Stimulated activated CD8-positive, alpha-beta memory T cell treated with anti-CD3 and anti-CD28 coated beads, Interleukin-7, amount 100 ng/mL, for 24 hours (primary cell): Measurements from ENCODE around the gene KLK14.

ENCODE experiments used
- DNase-seq: peaks from one replicate; pipeline ENCODE4 v3.0.0-alpha.2; 2020; ENCODE audit warnings: low read depth

KLK14 gene

DNA sequence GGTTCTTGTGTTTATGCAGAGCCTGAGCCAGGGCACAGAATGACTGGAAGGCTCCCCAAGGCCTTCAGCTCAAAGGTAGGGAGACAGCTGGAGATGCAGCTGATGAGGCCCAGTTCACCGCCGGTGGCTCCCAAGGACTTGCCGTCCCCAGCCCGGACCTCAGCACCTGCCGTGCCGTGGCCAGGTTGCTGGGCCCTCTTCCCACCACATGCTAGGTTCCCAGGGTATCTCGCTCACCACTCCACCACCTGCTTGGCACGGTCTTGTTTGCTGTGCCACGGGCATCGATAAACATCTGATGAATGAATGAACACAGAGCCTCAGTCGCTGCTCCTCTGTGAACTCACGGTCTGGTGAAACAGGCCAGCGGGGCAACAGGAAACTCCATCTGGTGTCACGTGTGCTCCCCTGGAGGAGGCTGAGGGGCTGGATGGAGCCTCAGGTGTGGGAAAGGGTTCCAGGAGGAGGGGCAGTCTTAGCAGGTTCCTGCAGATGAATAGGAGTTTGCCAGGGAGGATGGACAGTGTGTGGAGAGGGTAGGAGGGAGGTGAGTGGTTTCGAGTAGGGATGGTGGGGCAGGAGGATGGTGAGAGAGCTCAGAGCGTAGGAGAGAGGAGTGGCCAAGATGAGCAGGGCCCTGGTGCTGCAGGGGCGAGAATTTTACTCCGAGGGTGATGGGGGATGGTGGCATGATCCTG, 3.6 kb upstream of the KLK14 start:
- DNase-seq = no peak

DNA sequence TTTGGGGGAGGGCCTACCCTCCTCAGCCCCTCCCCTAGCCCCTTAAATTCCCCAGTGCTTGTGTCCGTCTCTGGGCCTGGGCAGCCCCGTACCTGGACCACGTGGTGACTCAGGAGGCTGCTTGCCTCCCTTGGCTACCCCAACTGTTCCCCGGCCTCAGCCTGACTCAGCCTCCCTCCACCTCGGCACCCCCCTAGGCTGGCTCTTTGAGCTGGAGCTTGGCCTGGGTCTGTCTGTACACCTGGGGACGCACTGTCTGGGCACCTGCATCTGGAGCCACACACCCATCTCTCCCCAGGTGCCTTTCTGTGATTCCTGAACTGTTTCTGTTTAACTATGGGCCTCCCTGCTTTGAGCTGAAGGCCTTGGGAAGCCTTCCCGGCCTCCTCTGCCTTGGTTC, 1.8 kb upstream of the KLK14 start:
- no peak for DNase-seq

DNA sequence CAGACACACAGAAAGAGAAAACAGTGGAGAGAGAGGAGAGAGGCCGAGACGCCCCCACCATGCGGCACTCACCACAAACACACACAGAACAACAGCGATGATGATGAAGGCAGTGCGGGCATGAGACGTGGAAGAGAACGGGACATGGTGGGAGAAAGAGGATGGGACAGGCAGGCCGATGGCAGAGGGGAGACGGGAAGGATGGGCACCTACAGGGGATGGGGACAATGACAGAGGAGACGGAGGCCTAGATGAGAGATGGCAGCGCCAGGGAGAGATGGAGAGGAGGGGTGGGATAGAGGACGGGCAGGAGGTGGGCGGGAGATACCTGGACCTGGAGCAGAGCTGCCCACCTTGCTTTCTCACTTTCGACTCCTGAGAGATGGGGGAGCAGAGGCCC, 1.1 kb upstream of the KLK14 start:
- DNase-seq = no peak

DNA sequence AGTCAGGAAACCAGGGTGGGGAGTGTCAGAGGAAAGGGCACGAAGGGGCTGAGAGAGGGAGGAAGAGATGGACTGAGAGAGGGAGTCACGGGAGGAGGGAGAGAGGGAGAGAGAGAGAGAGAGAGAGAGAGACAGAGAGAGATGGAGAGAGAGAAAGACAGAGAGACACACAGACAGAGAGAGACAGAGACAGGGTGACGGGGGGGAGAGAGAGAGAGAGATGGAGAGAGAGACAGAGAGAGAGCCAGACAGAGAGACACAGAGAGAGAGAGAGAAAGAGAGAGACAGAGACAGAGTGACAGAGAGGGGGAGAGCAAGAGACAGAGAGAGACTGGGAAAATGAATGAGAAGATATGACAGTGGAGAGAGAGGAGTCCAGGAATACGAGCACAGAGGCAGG, 494 bp upstream of the KLK14 start:
- DNase-seq = no peak

DNA sequence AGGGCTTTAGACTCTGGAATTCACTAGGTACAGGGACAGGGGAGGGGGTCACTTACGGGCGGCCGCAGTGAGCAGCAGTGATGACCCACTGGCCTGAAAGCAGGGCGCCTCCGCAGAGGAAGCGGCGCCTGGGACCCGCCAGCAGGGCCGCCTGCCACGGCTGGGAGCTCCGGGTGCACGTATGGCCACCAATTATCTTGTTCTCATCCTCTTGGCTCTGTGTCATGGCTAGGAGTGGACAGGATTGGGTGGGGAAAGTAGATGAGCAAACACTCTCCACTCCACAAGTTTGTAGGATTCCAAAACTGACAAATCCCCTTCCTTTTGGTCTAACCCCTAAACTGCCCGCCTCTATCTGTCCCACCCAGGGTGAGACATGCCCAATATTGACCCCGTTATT, 1.2 kb downstream of the KLK14 start:
- no peak for DNase-seq

DNA sequence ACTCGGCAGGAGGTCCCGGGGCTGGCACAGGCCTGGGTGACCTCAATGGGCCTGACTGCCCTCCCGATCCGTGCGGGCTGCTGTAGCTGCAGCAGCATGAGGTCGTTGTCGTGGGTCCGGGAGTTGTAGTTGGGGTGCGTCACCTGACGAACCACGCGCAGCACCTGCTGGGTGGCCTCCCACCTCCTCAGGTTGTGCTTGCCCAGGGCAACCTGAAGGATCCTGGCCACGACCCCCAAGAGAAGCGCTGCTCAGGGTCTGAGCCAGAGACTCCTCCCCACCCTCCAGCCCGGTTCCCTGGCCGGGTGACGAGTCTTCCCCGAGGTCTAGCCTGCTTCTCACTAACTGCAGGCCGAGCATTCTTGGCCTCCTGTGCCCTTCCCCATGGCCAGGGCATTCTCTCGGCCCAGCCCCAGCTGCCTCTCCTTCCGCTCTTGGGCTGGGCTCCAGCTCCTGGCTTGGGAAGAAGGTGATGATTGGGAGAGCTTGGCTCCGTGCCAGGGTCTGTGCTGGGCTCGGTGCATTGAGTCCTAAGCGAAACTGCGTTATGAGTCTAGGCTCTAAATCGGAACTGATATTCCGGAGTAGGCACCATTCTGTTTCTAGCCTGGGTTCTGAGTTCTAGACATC, 3.1 kb downstream of the KLK14 start:
- no peak for DNase-seq

DNA sequence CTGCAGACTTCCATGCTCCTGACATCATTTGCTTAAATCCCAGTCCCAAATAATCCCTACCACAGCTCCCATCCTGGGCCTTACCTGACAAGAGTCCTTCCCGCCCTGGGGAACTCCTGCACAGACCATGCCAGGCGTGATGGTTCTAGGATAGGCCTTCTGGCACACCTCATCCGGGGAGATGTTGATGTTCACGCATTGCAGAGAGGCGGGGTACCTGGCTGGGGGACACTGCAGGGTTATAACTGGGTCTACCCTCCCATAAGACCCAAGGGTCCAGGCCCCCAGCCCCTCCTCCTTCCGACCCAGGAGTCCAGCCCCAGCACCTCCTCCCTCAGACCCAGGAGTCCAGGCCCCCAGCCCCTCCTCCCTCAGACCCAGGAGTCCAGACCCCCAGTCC, 4.0 kb downstream of the KLK14 start:
- no peak for DNase-seq

DNA sequence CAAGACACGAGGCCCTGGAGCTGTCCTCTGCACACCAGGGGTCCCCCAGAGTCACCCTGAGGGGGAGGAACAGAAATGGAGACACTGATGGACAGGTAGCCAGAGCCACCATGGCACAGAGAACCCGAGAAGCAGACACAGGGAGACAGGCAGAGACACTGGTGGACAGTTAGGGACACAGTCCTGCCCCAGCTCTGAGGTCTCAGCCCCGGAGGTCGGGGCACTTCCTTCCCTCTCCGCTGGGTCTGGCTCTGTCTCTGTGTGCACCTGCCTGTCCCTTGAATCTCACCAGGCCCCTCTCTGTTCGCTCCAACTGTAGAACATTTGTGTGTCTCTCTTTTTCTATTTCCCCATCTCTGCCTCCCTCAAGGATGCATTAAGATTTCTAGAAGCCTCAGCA, 4.6 kb downstream of the KLK14 start:
- no peak for DNase-seq

DNA sequence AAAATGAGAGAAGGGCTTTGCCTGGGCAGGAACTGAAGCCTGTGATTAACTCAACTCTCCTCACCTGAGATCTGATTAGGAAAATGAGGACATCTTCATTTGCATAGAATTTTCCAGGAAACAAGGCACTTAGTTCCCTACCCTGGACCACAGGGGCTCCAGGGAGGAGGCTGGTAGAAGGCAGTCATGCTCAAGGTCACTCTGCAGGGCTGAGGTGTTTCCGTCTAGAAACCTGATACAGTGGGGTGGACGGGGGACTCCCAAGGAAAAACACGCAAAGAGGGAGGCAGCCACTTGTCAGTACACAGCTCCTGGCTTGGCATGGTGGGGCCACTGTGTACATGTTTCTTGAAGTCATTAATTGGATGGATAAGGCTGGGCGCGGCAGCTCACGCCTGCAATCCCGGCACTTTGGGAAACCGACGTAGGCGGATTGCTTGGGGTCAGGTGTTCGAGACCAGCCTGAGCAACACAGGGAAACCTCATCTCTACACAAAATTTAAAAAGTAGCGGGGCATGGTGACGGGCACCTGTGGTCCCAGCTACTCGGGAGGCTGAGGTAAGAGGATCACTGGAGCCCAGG, 6.0 kb downstream of the KLK14 start:
- DNase-seq = no peak

DNA sequence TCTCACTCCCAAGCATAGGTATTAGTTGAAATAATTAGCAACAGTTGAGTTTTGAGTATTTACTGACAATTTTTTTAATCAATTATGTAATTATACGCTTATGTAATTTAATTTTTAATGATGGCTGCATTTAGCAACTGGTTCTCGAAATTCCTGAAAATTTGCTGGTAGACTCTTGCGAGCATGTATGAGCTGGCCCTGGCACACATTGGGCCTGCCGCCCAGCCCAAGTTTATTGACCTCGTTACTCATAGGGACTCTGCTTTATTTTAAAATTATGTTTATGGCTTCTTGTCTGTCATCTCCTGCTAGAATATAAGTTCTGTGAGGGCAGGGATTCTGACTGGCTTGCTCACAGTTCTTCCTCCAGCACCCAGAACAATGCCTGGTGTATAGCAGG, 6.7 kb downstream of the KLK14 start:
- DNase-seq = no peak

DNA sequence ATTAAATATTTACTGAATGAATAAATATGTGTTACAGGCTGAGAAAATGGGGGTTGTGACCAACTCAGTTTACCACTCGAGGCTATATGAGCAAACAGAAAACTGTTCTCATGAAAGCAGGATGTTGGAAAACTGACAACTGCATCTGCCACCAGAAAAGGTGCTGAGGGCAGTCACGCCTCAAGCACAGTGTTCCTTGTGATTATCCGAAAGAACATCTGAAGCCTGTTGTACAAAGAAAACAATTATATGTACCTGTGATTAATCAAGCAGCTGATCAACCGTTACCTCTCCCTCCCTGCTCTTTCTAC, 11.6 kb downstream of the KLK14 start:
- no peak for DNase-seq

DNA sequence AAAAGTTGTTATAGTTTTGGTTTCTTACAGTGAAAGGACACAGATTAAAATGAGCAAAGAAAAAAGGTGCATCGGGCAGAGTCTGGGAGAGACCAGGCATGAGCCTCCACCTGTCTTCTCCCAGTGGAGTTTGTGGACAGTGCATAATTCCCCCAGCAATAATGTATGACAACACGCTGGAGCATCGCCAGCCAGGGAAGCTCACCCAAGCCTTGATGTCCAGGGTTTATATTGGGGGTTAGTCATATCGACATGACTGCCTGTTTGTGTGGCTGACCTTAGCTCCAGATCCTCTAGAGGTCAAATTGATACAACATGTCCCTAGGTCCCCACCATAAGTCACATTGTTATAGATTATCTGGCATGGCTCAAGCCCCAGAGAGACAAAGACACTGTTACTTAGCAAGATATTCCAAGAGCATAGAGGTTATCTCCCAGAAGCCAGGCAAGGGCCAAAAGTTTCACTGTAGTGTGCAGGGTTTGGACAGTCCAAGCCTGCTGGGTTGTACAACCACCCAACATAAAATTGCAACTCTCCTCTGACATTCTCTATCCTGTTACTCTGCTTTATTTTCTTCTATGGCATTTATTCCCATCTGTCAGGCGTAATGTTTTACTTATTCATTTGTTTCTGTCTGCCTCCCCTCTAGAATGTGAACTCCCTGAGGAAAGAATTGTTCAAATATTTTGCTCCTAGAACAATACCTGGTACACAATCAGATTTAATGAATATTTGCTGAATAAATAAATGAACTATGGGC, 12.2 kb downstream of the KLK14 start:
- no peak for DNase-seq

DNA sequence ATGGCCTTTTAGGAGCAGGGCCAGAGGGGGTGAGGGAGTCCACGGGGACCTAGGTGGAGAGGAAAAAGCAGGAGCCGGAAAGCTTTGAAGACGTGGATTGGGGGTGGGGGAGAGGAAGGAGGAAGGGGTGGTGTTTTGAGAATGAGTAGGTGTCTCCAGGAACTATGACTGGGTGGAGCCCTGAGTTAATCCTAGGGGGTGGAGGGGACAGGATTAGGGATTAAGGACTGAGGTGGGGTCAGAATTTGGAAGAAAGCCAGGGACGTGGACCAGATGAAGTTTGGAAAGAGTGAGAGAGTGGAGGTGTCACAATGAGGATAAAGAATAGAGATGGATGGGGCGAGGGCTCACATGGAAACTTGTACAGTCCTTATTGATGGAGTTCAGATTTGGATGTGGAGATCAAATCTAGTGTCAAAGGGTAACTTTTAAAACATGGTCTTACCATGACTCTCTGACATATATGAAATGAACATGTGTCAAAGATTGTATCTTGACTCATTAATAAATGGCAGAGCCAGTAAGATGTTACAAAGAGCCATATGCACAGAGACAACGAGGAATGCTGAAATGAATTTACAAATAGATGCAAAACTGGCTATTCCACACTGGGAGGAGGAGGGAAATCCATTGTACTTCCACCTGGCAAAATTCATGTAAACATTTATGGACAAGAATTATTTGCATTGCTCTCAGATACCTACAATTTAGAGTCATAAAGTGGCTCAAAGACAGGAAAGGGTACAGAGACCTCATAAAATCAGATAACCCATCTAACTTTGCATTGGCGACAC, 16.1 kb downstream of the KLK14 start:
- no peak for DNase-seq

DNA sequence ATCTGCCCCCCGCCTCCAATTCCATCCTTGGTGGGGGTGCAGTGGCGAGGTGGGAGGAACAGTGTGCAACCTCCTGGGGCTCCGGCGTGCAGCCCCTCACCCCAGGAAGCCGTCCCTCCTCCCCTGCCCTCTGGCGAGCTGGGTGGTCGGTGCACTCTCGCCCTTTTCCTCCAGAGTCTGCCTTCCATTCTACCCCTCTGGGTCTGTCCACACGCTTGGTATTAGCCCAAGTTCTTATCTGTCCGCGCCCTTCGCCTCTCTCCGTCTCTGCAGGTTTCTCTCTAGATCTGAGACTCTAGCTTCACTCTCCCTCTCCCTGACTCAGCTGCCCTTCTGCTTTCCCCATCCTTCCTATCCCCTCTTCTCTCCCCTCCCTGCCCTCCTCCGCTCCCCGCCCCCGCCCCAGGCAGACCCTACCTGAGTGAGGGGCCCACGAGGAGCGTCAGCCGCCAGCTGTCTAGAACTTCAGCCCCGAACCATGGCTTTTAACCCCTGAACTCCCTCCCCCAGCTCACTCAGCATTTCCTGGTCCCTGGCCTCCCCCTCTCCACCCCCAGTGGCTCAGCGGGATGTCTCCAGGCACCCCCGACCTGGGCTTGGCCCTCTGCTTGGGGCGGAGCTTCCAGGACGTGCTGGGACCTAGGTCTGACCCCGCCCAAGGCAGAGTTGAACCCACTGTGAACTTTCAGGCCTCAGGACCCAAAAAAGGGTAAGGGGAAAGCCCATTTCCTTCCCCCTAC, 17.3 kb downstream of the KLK14 start:
- DNase-seq = no peak

DNA sequence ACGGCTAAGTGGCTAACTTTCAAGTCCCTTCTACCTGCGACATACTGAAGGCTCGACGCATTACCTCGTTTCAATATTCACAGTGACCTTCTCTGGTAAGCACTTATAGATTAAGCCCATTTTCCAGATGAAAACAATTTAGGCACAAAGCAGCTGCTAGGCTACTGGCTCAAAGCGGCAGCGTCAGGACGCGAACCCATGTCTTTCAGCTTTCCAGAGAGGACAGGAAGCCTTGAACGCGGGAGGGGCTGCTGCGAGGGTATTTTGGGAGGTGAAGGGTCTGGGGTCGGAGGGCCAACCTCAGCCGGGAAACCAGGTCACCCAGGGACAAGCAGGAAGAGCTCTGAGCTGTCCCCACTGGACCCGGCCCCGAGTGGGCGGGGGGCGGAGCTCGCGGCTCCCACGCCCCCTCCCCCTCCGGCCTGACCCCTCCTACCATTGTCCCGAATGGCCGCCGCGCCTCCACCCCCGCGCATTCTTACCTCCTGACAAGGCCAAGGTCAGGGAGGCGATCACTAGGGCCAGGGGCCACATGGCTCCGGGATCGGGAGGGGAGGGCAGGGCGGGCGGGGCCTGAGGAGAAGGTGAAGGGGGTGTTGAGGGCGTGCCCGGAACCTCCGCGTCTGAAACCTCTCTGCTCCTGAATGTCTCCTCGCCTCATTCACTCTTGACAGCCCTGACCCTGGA, 18.0 kb downstream of the KLK14 start, which contains the start of gene KLK13:
Gene KLK13, minus strand, starts transcription at position 559 of the 687 bp plus-strand sequence. Its CDS starts 25 bp downstream, at position 534.
- no peak for DNase-seq

DNA sequence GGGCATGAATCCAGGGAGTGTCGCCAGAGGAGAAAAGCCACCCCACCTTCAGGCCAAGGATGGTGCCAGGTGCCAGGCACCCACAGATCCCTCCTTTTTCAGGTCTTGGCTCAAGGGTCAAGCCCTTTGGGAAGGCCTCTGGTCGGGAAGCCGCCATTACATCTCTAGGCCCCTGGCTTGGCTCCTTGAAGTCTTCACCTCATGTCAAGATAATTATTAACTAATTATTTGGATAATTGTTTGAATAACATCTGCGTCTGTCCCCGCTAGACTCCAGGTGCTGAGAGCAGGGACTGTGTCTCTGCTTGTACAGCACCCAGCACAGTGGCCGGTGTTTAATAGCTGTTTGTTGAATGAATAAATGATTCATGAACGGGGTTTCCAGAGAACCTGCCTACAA, 19.0 kb downstream of the KLK14 start:
- no peak for DNase-seq

DNA sequence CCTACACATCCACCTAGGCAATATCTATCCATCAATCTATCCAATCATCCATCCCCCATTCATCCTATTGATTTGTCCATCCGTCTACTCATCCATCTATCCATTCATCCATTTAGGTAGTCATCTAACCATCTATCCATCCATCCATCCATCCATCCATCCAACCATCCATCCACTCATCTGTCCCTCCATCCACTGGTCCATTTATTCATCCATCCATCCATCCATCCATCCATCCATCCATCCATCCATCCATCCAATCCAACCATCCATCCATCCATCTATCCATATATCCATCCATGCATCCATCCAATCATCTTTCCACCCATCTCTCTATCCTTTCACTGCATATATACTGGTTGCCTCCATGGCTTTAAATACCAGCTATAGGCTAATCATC, 21.7 kb downstream of the KLK14 start:
- DNase-seq = no peak

DNA sequence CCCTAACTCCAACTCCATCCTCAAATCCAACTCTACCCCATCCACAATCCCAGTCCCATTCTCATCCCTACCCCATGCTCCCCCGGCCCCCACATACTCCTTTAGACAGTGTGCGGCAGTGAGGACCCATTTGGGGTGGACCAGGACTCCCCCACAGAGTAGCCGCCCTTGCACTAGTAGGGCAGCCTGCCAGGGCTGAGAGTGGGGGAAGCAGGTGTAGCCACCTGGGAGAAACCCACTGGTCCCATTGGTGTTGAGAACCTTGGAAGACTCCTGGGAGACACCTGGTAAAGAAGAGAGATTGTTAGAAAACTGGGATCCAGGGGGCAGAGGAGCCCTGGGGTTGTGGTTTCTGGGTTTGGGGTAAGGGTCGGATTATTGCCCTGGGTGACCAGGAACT, 22.4 kb downstream of the KLK14 start:
- no peak for DNase-seq

DNA sequence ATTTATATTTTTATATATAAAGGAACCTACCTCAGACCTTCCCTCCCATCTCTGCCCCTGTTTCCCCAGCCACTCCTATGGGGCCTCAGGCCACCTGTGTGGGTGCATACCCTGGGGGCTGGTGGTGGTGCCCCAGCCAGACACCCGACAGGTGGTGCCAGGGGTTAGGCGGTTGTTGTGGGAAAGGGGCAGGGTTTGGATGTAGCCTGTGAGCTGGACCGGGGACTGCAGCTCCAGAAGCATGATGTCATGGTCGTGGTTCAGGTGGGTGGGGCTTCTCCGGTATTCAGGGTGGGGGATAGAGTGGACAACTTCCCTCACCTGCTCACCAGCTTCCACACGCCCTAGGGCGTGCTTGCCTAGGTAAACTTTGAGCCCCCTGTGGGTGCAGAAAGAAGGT, 23.0 kb downstream of the KLK14 start:
- no peak for DNase-seq

DNA sequence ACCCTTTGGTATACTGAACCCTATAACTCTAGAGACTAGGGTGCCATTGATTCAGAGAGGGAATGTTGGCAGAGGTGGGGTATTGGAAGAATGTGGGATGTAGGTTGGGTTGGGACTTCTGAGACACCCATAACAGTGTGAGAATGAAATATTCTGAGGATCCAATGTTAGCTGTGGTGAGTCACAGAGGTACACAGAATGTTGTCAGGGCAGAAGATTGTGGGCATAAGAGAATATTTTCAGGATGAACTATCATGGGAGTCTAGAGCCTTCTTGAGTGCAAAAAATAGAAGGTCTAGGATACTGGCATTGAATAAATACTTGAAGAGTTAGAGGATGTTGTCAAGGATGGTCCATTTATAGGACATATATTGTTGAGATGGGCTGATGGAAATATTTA, 26.8 kb downstream of the KLK14 start:
- no peak for DNase-seq

DNA sequence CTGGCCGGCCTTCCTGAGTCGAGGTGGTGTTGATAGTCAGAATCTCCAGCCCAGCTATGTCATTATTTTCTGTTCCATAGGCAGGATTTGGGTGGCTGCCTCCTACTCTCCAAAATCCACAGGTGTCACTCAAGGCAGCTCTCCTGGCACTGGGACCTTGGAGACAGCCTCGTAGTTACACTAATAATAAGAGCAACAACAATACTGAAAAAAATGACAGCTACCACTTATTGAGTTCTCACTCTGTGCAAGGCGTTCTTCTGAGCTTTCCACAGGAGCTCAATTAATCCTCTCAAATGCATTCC, 35.7 kb downstream of the KLK14 start:
- DNase-seq = no peak
